ENCODE data around the gene DHX40. TPM values are rescaled to one million over a fixed set of nuclear protein-coding genes. Genes with fewer than 3 reads are reported as not detected.

DHX40 gene
- polyA plus RNA-seq, 1 donor (not counting 4 experiments of a cell fraction or from before 2014, with no cell fraction given) = 30.7 TPM

GRCh38 chr17:59607061-59607460, 41.7 kb downstream of the DHX40 start:
- no peak for TF ChIP-seq EZH2 (IDR thresholded peaks at IDR 0.05; ENCODE audit: low read length)
- no peak for TF ChIP-seq CTCF (optimal IDR thresholded peaks at IDR 0.05 in 1 of 3, IDR thresholded peaks at IDR 0.05 in 1 of 3, conservative IDR thresholded peaks at IDR 0.05 in 1 of 3; ENCODE audit: extremely low read depth in 1 of 3, insufficient read depth in 2 of 3, low read length in 3 of 3)
- Histone ChIP-seq H3K9me1 (ENCODE audit: control insufficient read depth, extremely low read depth, insufficient read depth, low read length) (no peaks in the 10 kb centered on the region), H3K4me1 (ENCODE audit: control insufficient read depth, extremely low read depth, insufficient read depth, low read length) (no peaks in the 10 kb centered on the region), H4K20me1 (ENCODE audit: control insufficient read depth, extremely low read depth, insufficient read depth, low read length) (no peaks in the 10 kb centered on the region), H3K9ac (ENCODE audit: control insufficient read depth, extremely low read depth, insufficient read depth, low read length) (no peak overlapping the region), H3K4me3 (ENCODE audit: control insufficient read depth in 2 of 3, extremely low read depth in 1 of 3, insufficient read depth in 2 of 3, low read depth in 1 of 3, low read length in 3 of 3) (no peak overlapping the region), H3K27me3 (ENCODE audit: control insufficient read depth, extremely low read depth, insufficient read depth, low read length) (no peaks in the 10 kb centered on the region), H3K79me2 (ENCODE audit: control insufficient read depth, insufficient read depth, low read length) (no peaks in the 10 kb centered on the region), H3K36me3 (ENCODE audit: control insufficient read depth in 2 of 2, extremely low read depth in 1 of 2, insufficient read depth in 2 of 2, low read length in 2 of 2) (peaks cover 7% of the 10 kb centered on the region in 2 experiments), H3K9me3 (ENCODE audit: control insufficient read depth, low read depth, low read length) (no peaks in the 10 kb centered on the region), H2AFZ (ENCODE audit: control insufficient read depth, low read length) (no peak overlapping the region), H3K27ac (ENCODE audit: control insufficient read depth, insufficient read depth, low read length) (no peak overlapping the region), H3K4me2 (ENCODE audit: control insufficient read depth, extremely low read depth, insufficient read depth, low read depth, low read length) (no peak overlapping the region)
- dilution Hi-C loops (cut with MboI; ENCODE audit: extremely low pct_ligation_motif_present, low sequenced_read_pairs) = no loop called here
- no peak for DNase-seq (ENCODE audit: low read depth, low spot score)
- FAIRE-seq = no peak

GRCh38 chr17:59607817-59608403, 42.5 kb downstream of the DHX40 start:
- Histone ChIP-seq H3K27me3 (ENCODE audit: control insufficient read depth, extremely low read depth, insufficient read depth, low read length) (no peaks in the 10 kb centered on the region), H3K36me3 (ENCODE audit: control insufficient read depth in 2 of 2, extremely low read depth in 1 of 2, insufficient read depth in 2 of 2, low read length in 2 of 2) (peaks cover 5 to 7% of the 10 kb centered on the region in 2 experiments), H3K9ac (ENCODE audit: control insufficient read depth, extremely low read depth, insufficient read depth, low read length) (no peak overlapping the region), H3K9me1 (ENCODE audit: control insufficient read depth, extremely low read depth, insufficient read depth, low read length) (no peaks in the 10 kb centered on the region), H3K79me2 (ENCODE audit: control insufficient read depth, insufficient read depth, low read length) (no peaks in the 10 kb centered on the region), H3K4me2 (ENCODE audit: control insufficient read depth, extremely low read depth, insufficient read depth, low read depth, low read length) (no peak overlapping the region), H2AFZ (ENCODE audit: control insufficient read depth, low read length) (no peak overlapping the region), H3K9me3 (ENCODE audit: control insufficient read depth, low read depth, low read length) (no peaks in the 10 kb centered on the region), H3K27ac (ENCODE audit: control insufficient read depth, insufficient read depth, low read length) (no peak overlapping the region), H4K20me1 (ENCODE audit: control insufficient read depth, extremely low read depth, insufficient read depth, low read length) (no peaks in the 10 kb centered on the region), H3K4me3 (ENCODE audit: control insufficient read depth in 2 of 3, extremely low read depth in 1 of 3, insufficient read depth in 2 of 3, low read depth in 1 of 3, low read length in 3 of 3) (no peak overlapping the region), H3K4me1 (ENCODE audit: control insufficient read depth, extremely low read depth, insufficient read depth, low read length) (no peaks in the 10 kb centered on the region)
- FAIRE-seq = no peak
- dilution Hi-C loops (cut with MboI; ENCODE audit: extremely low pct_ligation_motif_present, low sequenced_read_pairs) = no loop called here
- TF ChIP-seq EZH2 (IDR thresholded peaks at IDR 0.05; ENCODE audit: low read length) (no peak), CTCF (optimal IDR thresholded peaks at IDR 0.05 in 1 of 3, IDR thresholded peaks at IDR 0.05 in 1 of 3, conservative IDR thresholded peaks at IDR 0.05 in 1 of 3; ENCODE audit: extremely low read depth in 1 of 3, insufficient read depth in 2 of 3, low read length in 3 of 3) (peak in 2 of 3 experiments; percentile 29 to 42)
- no peak for DNase-seq (ENCODE audit: low read depth, low spot score)
